ENCODE measurements around the gene GTF2IRD2.
A peak's percentile ranks its signal among the peaks of the same experiment; 100 is the strongest.
"Not testable (repeated sequence)": the region's sequence is repeated elsewhere in the genome, so short reads cannot be mapped to it uniquely, and the experiment has no call there.

The GTF2IRD2 gene

DNA sequence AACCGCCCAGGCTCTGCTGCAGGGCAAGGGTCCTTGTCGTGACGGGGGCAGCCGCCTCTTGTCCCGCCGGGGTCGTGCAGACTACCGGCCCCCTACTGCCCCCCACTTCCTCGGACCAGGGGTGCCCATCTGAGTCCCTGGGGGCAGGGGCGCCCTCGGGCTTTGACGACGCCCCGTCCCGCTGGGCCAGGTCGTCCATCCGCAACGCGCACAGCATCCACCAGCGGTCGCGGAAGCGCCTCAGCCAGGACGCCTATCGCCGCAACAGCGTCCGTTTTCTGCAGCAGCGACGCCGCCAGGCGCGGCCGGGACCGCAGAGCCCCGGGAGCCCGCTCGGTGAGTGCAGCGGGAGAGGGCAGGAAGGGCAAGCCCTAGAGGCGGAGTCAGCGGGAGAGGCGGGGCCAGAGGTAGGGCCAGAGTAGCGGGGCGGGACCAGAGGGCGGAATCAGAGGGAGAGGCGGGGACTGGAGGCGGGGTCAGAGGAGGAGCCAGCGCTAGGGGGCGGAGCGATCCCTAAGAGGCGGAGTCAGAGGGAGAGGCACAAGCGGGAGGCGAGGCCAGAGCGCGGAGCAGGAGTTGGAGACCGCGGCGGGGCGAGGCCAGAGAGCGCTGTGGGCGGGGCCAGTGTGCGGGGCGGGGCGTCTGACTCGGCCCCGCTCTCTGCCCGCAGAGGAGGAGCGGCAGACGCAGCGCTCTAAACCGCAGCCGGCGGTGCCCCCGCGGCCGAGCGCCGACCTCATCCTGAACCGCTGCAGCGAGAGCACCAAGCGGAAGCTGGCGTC is 62.8 kb downstream of the GTF2IRD2 start:
- DNase-seq: peak; percentile 90

- not testable (repeated sequence) for DNase-seq
Observed at GRCh38 chr7:74783595-74783994, 67.8 kb downstream of the GTF2IRD2 start.

GRCh38 chr7:74781746-74782145 is 69.7 kb downstream of the GTF2IRD2 start:
- DNase-seq: not testable (repeated sequence)

GRCh38 chr7:74779053-74779452 is 72.4 kb downstream of the GTF2IRD2 start:
- not testable (repeated sequence) for DNase-seq

DNA sequence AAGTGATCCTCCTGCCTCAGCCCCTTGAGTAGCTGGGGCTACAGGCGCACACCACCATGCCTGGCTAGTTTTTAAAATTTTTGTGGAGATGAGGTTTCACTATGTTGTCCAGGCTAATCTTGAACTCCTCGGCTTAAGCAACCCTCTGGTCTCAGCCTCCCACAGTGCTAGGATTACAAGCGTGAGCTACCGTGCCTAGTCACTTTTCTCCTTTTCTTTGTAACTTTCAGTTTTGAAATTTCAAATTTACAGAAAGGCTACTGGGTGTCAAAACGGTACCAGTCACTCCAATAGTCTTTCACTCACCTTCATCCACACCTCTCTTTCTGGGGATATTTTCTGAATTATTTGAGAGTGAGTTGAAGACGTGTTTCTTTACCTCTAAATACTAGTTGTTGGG is 76.3 kb downstream of the GTF2IRD2 start:
- DNase-seq: not testable (repeated sequence)

DNA sequence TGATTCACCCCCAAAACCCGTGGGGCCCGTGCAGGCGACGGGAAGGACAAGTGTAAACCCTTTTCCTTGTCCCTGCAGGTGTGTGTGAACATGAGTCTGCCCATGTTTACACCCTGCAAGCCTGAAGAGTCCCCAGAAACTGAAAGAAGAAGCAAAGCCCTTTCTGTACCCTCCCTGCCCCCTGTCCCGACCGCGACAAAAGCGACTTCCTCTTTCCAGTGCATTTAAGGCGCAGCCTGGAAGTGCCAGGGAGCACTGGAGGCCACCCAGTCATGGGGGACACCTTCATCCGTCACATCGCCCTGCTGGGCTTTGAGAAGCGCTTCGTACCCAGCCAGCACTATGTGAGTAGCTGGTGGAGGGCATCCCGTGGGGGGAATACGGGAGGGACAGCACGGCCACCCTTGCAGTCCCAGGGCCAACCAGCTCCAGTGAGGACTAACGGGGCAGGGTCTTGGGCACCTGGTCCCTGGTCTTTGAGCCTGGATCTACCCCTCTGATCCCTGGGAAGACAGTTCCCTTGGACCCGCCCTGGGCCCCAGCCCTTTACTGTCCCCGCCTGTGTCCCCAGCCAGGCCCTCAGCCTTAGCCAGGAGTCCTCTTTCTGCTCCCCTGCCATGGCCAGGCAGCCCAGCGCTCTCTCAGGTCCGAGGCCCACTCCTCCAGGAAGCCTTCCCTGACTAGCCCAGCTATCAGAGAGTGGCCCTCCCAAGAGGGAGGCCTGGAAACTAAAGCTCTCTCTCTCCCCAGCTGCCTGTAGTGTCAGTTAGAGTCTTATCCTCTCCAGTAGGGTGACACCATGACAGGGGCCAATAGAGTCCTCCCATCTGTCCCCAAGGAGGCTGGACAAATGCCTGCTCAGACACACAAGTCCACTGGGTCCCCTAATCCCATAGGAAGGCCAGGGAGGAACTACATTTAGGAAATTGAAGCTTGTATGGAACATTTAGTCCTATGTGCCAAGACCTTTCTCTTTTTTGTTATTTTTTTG is 77.3 kb downstream of the GTF2IRD2 start, which contains the start of gene NCF1:
NCF1 (plus strand) TSS at position 252 of the 991 bp plus-strand sequence; CDS start at position 273, 21 bp downstream.
- DNase-seq: not testable (repeated sequence)

- DNase-seq: not testable (repeated sequence)
Observed at GRCh38 chr7:74772093-74772492, 79.3 kb downstream of the GTF2IRD2 start.

DNA sequence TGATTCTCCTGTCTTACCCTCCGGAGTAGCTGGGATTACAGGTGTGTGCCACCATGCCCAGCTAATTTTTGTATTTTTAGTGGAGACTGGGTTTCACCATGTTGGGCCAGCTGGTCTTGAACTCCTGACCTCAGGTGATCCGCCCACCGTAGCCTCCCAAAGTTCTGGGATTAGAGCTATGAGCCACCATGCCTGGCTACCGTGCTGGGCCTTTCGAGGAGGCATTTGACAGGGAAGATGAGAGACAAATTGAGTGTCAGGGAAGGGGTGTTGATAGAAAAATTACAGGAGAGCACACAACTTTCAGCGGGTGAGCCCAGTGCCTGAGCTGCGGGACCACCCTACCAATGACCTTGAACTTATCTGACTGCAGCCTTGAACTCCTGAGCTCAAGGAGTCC is 81.3 kb downstream of the GTF2IRD2 start:
- DNase-seq: not testable (repeated sequence)

GRCh38 chr7:74766991-74767390 is 84.4 kb downstream of the GTF2IRD2 start:
- not testable (repeated sequence) for DNase-seq

GRCh38 chr7:74766509-74766908 is 84.9 kb downstream of the GTF2IRD2 start:
- DNase-seq: not testable (repeated sequence)

DNA sequence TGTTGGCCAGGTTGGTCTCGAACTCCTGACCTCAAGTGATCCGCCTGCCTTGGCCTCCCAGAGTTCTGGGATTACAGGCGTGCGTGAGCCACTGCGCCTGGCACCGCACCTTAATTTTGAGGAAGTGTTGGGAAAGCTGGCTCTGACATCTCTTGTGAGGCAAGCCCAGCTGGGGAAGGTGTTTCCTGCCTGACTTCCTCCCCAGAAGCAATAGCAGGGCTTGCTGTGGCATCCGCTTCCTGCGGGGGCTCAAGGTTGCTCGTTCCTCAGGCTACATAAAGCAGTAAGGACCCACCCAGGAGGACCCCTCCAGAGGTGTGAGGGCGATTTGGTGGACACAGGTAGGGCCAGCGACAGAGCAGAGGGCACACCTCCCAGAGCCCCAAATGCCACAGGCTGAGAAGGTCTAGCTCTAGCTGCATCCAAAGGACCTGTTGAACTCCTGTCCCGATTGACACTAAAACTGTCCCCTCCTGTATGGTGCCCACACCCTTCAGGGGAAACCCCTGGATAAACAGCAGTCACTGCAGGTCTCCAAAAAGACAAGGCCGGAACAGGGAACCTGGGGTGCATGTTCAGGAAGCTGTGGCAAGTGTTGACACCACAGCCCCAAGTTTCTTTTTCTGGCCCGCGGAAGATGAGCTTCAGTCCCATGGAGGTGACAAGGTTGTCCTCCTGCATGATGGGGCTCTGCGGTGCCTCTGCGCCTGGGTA is 86.0 kb downstream of the GTF2IRD2 start:
- DNase-seq: not testable (repeated sequence)

GRCh38 chr7:74758982-74759381 is 92.4 kb downstream of the GTF2IRD2 start:
- DNase-seq: not testable (repeated sequence)

DNA sequence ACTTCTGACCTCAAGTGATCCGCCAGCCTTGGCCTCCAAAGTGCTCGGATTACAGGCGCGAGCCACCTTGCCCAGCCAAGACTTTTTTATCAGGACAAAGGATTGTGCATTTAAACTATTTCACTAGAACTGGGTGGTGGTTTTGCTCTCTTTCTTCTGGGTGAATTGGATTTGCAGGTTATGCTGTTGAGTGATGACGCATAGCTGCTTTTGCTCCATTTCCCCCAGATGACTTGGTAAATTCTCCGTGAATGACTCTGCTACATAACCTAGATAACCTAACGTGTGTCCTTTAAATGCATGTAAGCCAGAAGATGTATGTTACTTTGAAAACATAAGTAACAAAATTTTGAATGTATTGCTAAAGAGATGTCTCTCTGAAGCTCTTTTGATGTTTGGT is 93.1 kb downstream of the GTF2IRD2 start:
- DNase-seq: not testable (repeated sequence)

- DNase-seq: not testable (repeated sequence)
Observed at GRCh38 chr7:74756673-74757072, 94.7 kb downstream of the GTF2IRD2 start.

GRCh38 chr7:74753921-74754482 is 97.4 kb downstream of the GTF2IRD2 start:
- not testable (repeated sequence) for DNase-seq
